Esophagus squamous epithelium (tissue), 5 donors: Measurements from ENCODE around the gene PGLYRP1. TPM values are rescaled to one million over a fixed set of nuclear protein-coding genes. Genes with fewer than 3 reads are reported as not detected.

ENCODE experiments used
- DNase-seq: peaks from one replicate; lab custom pipeline; 2025; lab: John Stamatoyannopoulos, UW
- H3K27ac ChIP-seq, 4 donors: fragments of 200-600 bp; sonication (generic); one replicate each; pipeline ENCODE4 v1.5.1; 2016 to 2019; ENCODE audit warnings: mild to moderate bottlenecking in 1 of 4
- H3K27me3 ChIP-seq, 4 donors: fragments of 200-600 bp; sonication (generic); 1 replicate in 3 of 4; 2 replicates in 1 of 4; pipeline versions ENCODE4 v1.5.1 to v1.6.0; 2017 to 2021; ENCODE audit warnings: antibody characterized with exemption in 1 of 4
- H3K36me3 ChIP-seq, 3 donors: fragments of 200-600 bp; sonication (generic); one replicate each; pipeline ENCODE4 v1.5.1; 2016 to 2019
- H3K4me1 ChIP-seq, 3 donors: fragments of 200-600 bp; sonication (generic); one replicate each; pipeline ENCODE4 v1.5.1; 2017 to 2019
- H3K4me3 ChIP-seq, 4 donors: fragments of 200-600 bp; sonication (generic); 1 replicate in 3 of 4; 2 replicates in 1 of 4; pipeline ENCODE4 v1.5.1; 2016 to 2019; ENCODE audit warnings: mild to moderate bottlenecking in 2 of 4, moderate library complexity in 1 of 4
- H3K9me3 ChIP-seq, 3 donors: fragments of 200-600 bp; sonication (generic); one replicate each; pipeline ENCODE4 v1.5.1; 2016 to 2019
- CTCF ChIP-seq, 6 experiments: fragments of 450-650 bp in 4 of 6; fragments of 200-600 bp in 2 of 6; sonication (generic) in 2 of 6; IDR thresholded peaks; one replicate each; pipeline ENCODE4 v1.5.1; 2016 to 2019; ENCODE audit warnings: antibody characterized with exemption in 6 of 6, mild to moderate bottlenecking in 4 of 6, moderate library complexity in 4 of 6
- POLR2A ChIP-seq, 4 donors: fragments of 450-650 bp; IDR thresholded peaks; one replicate each; pipeline ENCODE4 v1.6.1; 2017; ENCODE audit warnings: antibody characterized with exemption in 4 of 4, mild to moderate bottlenecking in 4 of 4, moderate library complexity in 3 of 4
- WGBS, 2 donors: methylation state at CpG; one replicate each; pipeline ENCODE4 v1.1.5; 2018; 5-methylcytosine and 5-hydroxymethylcytosine counted together
- intact Hi-C: fragments of 100-400 bp; cut with DNase I; formaldehyde crosslinking; loops from one replicate; pipeline ENCODE4 v1.15.0; 2022
- total RNA-seq, 4 donors: library from RNA; depleted of rRNA; stranded (reverse); fragments of >200 nt; gene quantifications; one replicate each; pipeline ENCODE4 v1.1.0, GENCODE V29; 2016
- donor health status: DM: yes; HTN: yes; CAD: no.

The PGLYRP1 gene
- not detected for total RNA-seq

GRCh38 chr19:46022431-46023310 is at the start of gene PGLYRP1:
TSS of gene PGLYRP1 (minus strand) at chr19:46023053. CDS start at chr19:46023021, 32 bp downstream.
- DNase-seq = no peak
- H3K27me3 ChIP-seq = peaks cover 0 to 54% (median 2%) of the 10 kb centered on the region in 4 donors
- H3K27ac ChIP-seq = no peak within 1 kb of the TSS
- WGBS, 2 donors = 0 to 30% methylated on average over 3 to 11 of the region's 47 CpGs
- peaks cover 10 to 26% (median 10%) of the 10 kb centered on the region in 3 donors for H3K4me1 ChIP-seq
- intact Hi-C loops = loop anchor here (10.0 kb wide), 1 partner anchor 242 kb away; no protein-coding TSS in a partner anchor
- no peaks in the 10 kb centered on the region for H3K9me3 ChIP-seq
- H3K4me3 ChIP-seq = no peak within 1 kb of the TSS
- peaks cover 0 to 12% (median 0%) of the 10 kb centered on the region in 3 donors for H3K36me3 ChIP-seq
- TF ChIP-seq CTCF (IDR thresholded peaks at IDR 0.05) (no peak), POLR2A (IDR thresholded peaks at IDR 0.05) (no peak)

GRCh38 chr19:46069806-46070341 is 47.0 kb upstream of the PGLYRP1 start:
- no peak for DNase-seq
- intact Hi-C loops = no loop called here
- no peak for TF ChIP-seq POLR2A (IDR thresholded peaks at IDR 0.05)
- TF ChIP-seq CTCF (IDR thresholded peaks at IDR 0.05) = no peak

GRCh38 chr19:46068345-46069258 is 45.7 kb upstream of the PGLYRP1 start:
- H3K4me1 ChIP-seq = peaks cover 0 to 48% (median 9%) of the 10 kb centered on the region in 3 donors
- no peak for DNase-seq
- no peaks in the 10 kb centered on the region for H3K9me3 ChIP-seq
- peak overlapping the region in 3 of 4 donors; percentile 11 to 45 (median 19) for H3K27ac ChIP-seq
- intact Hi-C loops = no loop called here
- H3K27me3 ChIP-seq = peaks cover 0 to 77% (median 0%) of the 10 kb centered on the region in 4 donors
- H3K4me3 ChIP-seq = no peak overlapping the region
- TF ChIP-seq CTCF (IDR thresholded peaks at IDR 0.05) = no peak
- TF ChIP-seq POLR2A (IDR thresholded peaks at IDR 0.05) = no peak
- no peaks in the 10 kb centered on the region for H3K36me3 ChIP-seq
- WGBS, 2 donors = 41 to 44% methylated on average over 7 to 8 of the region's 12 CpGs

More at GRCh38 chr19:46069806-46070341, 47.0 kb upstream of the PGLYRP1 start:
- WGBS, 2 donors = 24 to 27% methylated on average over 6 of the region's 6 CpGs
- Histone ChIP-seq H3K9me3 (no peaks in the 10 kb centered on the region), H3K27ac (peak overlapping the region in 3 of 4 donors; percentile 9 to 70 (median 9)), H3K4me3 (no peak overlapping the region), H3K27me3 (peaks cover 0 to 78% (median 0%) of the 10 kb centered on the region in 4 donors), H3K4me1 (peaks cover 0 to 48% (median 9%) of the 10 kb centered on the region in 3 donors), H3K36me3 (no peaks in the 10 kb centered on the region)

GRCh38 chr19:46067691-46068090 is 44.8 kb upstream of the PGLYRP1 start:
- intact Hi-C loops = no loop called here
- Histone ChIP-seq H3K4me1 (peaks cover 0 to 48% (median 9%) of the 10 kb centered on the region in 3 donors), H3K4me3 (no peak overlapping the region), H3K27ac (no peak overlapping the region), H3K27me3 (peaks cover 0 to 77% (median 0%) of the 10 kb centered on the region in 4 donors), H3K36me3 (no peaks in the 10 kb centered on the region), H3K9me3 (no peaks in the 10 kb centered on the region)
- no peak for TF ChIP-seq CTCF (IDR thresholded peaks at IDR 0.05)
- TF ChIP-seq POLR2A (IDR thresholded peaks at IDR 0.05) = no peak
- 70% methylated on average over 1 of the region's 1 CpG; no CpG with 5 or more reads in 1 of the 2 donors for WGBS, 2 donors
- no peak for DNase-seq
